CD4-positive, alpha-beta T cell treated with Interleukin-17A for 4 hours (primary cell): ENCODE results near the gene NKIRAS2.

ENCODE experiments used
- DNase-seq: peaks from one replicate; pipeline ENCODE4 v3.0.0-alpha.2; 2020; ENCODE audit warnings: mixed read lengths

NKIRAS2 gene

DNA sequence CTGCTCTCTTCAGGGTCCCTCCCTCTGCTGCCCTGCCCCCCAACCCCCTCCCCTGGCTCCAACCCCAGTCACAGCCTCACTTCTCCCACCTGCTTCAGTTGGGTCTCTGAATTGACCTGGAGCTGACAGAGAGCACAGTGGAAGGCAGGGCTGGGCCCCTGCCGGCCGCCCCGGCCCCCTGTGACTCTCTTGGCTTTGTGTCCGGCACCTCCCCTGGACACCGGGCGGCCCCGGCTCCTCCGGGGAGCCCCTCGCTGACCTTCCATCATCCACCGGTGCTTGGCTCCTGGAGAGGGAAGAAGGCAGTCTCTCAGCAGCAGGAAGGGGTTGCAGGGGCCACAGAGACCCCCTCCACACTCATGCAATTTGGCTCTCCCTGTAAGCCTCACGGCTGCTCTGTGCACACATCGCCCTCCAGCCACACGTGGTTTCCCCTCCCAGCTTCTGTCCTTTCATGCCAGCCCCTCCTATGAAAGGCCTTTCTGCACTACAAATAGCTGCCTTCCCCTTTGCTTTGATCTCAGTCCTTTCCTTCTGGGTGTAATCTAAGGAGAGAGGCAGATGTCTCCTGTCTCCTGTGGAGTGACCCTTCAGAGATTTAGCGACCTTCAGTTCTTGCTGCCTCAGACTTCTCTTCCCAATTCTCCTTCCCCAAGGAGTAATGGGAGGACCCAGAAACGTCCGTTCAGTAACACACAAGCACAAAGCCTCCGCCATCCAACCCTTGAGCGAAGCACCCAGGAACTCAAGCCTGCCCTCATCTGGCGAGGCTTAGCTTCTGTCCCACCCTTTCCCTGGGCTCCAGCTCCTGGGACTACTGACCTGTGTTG lies 8.3 kb downstream of the NKIRAS2 start:
- DNase-seq: no peak

DNA sequence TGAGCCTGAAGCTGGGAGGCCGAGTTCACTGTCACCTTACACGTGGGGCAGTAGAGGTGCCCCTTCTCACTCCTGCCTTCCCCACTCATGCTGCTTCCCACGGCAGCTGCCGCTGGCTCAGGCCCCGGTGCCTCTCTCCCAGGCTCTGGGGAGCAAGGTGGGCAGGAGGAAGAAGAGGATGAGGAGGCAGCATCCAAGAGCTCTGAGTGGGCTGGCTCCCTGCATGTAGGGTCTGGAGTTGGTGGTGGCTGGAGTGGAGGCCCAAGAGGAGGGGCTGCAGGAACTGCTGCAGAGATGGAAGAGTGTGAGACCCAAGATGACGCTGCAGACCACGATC lies 8.9 kb downstream of the NKIRAS2 start:
- no peak for DNase-seq

DNA sequence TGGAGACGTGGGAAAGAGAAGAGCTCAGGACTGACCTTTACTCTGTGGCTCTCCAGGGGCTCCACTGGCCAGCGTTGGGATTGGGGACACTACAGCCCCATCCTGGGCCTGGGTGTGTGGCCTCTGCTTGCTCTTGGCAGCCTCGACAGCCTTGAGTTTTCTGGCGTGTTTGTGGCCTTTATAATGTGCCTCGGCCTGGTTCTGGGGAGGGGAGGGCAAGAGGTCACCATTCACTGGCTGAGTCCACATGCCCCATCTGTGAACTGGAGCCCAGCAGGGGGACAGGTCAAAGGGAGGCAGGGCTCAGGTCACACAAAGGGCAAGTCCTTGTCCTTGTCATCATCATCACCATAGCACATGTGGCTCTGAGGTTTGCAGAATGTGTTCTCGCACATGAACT lies 11.7 kb downstream of the NKIRAS2 start:
- no peak for DNase-seq

DNA sequence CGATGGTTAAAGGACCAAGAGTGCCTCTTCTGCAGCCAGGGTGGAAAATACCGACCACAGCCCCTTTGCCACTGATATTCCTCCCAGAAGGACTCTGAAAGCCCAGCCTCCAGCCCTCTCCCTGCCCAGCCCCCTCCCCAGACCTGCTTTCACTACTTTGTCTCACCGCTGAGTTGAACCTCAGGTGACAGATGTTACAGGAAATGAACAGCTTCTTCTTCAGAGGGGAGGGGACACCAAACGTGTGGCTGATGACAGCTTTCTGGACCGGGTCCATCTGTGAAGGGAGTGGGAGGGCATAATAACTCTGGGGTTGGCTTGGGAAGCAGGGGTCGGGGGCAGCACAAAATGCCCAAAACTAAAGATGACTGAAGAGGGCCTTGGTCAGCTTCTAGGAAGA lies 14.2 kb downstream of the NKIRAS2 start:
- no peak for DNase-seq

DNA sequence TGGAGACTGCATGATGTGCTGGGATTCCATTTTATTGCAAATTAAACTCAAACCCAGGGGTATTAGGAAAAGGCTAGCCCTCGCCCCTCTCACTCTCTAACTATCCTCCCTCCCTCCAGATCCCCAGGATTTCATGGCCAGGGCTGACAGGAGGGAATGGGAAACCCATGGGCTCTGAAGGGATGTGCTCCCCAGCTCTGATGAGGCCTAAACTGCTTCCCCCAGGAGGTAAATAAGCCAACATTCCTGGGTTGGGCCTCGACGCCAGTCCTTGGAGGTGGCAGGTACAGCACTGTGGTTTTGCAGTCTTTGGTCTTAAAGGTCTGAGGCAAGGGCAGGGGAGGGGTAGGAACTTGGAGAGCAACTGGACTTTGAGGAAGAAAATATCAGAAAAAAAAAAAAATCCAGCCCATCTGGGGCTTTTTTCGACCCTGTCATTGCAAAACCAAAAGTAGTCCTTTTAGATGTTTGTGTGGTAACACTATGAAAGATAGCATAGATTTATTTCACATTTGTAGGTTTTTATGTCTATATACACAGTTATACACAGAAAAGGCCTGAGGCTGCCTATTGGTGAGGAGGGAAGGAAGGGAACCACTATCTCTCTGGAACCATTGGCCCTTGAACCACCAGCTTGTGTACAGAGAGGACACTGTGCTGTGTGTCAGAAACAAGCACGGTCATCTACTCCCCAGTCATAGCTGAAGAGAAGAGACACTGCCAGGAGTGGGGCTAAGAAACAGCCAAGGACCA lies 18.5 kb downstream of the NKIRAS2 start:
- DNase-seq: no peak

DNA sequence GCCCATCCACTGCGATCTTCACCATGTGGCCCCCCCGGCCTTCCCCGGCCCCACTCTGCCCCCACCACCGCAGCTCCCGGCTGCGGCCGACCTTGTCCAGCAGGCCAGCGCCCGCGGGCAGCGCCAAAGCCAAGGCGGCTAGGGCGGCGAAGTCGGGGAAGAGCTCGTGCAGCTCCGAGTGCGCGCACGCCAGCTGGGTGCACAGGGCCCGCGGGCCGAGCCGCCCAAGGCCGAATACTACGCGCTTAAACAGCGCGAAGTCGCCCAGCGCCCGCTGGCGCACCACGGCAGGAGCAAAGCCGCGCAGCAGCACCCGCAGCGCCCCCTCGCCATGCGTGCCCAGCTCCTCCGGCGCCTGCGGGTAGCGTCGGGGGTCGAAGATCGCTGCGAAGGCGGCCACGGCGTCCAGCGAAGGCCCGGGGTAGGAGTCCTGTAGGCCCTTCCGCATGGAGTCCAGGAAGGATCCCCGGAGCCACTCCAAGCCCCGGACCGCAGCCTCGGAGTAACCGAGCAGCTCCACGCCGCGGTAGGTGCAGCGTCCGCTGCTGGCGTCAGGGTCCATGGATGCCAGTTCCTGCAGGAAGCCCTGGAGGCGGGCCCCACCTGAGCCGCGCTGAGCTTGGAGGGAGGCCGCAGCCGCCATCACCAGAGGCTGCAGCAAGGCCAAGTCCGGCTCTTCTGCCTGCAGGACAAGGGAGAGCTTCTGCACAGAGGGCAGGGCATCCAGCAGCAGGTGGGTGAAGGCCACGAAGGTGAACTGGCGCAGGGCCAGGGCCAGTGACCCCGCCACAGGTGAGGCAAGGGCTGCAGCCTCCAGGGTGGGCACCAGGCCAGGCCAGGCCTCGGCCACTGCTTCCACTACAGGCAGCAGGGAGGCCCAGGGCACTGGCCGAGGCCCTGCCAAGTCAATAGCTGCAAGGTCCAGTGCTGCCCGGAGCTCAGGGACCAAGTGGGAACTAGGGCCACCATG lies 20.2 kb downstream of the NKIRAS2 start:
- no peak for DNase-seq

DNA sequence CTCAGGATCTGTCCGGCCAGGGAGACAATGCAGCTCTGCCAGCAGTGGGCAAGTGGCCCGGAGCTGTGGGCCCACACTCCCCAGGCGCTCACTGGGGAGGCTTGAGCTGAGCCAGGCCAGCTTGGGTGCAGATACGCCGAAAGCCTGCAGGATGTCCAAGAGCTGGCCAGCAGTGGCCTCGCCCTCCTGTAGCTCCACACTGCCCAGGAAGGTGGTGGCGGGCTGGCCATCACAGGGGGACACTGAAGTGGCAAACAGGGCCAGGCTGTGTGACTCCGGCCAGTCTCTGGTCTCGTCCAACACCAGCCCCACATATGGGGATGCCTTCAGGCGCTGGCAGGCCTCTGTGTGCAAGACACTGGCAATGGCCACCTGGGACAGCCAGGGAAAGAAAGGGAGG lies 20.9 kb downstream of the NKIRAS2 start:
- DNase-seq: no peak

DNA sequence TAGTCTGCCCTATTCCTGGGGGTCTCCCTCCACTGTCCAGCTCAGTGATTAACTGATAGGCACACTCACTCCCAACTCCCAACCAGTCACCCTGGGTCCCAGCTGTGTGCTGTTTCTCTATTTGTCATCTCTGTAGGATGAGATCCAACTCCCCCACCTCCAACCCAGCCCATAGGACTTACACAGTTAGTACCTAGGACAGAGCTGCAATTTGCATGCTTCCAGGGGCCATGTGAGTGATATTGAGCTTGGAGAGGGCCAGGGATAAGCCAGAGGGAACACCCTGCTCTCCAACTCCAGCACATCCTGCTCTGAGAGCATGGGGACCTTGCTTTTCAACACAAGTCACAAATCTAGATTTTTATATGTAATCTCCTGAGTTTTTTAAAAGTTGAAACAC lies 21.7 kb downstream of the NKIRAS2 start:
- no peak for DNase-seq

DNA sequence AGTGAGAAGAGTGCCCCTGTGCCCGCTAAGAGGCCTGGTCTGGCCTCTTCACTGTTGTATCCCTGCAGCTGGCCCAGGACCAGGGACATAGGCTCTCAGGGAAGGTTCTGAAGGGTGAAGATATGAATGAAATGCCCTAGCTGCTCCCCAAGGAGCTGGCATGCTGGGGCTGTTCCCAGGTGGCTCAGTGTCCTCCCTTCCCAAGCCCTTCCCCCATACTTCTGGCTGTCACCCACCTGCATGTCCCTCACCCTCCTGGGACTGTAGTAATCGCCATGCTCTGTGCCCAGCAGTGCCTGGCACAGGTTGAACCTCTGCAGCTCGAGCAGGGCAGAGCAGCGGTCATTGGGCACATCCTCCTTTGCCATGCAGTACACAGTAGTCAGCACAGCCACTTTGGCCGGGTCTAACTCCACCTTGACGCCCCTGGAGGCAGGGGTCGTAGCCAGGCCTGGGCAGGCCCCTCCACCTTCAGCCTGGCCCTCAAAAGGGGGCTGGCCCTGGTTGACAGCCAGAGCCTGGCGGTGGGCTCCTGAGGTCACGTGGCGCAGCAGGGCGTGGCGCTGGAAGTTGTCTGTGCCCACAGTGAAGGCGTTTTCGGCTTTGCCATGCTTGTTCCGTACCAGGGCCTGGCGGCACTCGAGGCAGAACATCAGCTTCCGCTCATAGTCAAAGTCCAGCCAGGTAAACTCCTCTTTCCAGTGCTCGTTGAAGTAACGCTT lies 22.9 kb downstream of the NKIRAS2 start:
- DNase-seq: no peak

DNA sequence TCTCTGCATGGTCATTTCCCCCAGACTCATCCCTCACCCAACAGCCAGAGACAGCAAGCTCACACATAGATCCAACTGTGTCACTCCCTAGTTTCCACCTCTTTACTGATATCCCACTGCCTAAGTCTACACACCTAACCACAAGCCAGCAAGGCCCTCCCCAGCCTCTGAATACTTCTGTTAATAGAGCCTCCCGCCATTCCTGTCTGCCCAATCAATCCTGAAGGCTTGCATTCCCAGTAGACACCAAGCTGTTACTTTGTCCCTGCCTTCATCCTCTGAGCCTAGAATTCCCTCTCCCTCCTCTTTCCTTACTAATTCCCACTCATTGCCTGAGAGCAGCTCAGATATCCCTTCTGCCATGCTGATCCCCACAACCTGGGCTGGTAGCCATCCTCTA lies 25.8 kb downstream of the NKIRAS2 start:
- no peak for DNase-seq

DNA sequence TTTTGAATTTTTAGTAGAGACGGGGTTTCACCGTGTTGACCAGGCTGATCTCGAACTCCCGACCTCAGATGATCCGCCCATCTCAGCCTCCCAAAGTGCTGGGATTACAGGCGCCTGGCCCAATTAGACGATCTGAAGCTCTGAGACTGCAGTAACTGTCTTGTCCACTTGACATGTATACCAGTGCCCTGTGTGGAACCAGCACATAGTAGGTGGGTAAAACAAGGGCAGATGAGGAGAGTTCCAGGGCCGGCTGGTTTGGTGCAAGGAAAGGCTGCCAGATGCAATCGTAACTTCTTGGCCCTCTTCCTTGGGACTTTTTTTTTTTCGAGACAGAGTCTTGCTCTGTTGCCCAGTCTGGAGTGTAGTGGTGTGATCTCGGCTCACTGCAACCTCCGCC lies 27.5 kb downstream of the NKIRAS2 start:
- no peak for DNase-seq

DNA sequence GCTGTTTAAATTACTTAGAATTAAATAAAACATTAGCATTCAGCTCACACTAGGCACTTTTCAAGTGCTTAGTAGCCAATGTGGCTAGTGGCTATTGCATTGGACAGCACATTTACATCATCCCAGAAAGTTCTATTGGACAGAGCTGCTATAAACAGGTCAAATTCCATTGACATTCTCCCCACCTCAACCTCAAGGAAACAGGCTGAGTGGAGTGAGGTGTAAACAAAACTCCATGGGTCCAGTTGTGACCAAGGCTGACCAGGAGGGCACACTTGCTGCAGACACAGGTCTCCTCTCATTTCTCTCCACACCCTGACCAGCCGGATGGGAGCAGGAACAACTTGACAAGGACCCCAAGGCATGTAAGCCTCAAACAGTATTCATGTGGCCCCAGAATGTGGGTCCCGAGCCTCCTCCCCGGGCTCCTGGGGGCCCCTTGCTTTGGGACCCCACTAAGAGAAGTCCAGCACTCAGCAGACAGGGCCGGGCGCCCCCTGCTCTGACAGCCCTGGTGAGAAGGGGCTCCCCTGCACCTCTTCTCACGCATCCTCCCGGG lies 30.0 kb downstream of the NKIRAS2 start:
- no peak for DNase-seq

DNA sequence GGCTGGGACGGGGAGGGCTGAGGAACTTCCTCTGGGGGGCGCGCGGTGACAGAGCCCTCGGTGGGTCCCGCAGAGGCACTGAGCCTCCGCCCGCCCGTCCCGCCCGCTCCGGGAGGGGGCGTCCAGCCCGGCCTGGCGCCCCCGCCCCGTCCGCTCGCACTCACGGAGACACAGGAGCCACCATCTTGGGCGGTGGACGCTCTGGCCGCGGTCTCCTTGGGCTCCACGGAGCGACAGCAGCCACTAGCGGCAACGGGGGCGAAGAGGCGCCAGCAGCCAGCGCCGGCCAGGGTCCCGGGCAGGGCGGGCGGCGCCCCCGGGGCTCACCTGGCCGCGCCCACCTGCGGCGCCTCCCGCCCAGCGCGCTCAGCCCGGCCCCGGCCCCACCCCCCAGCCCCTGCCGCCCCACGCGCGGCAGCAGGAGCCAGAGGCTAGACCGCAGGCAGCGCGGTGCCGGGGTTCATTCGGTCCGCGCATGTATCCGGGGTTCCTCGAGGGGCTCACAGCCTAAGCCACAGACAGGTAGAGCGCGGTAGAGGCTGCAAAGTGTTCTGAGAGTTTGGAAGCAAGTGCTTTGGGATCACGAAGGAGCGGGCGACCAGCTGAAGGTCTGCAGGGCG lies 30.6 kb downstream of the NKIRAS2 start, which contains the start of gene C17orf113:
C17orf113 (minus strand) TSS at position 209 of the 620 bp plus-strand sequence. CDS start 7,225 bp downstream, outside the sequence.
- DNase-seq: peak; percentile 54

DNA sequence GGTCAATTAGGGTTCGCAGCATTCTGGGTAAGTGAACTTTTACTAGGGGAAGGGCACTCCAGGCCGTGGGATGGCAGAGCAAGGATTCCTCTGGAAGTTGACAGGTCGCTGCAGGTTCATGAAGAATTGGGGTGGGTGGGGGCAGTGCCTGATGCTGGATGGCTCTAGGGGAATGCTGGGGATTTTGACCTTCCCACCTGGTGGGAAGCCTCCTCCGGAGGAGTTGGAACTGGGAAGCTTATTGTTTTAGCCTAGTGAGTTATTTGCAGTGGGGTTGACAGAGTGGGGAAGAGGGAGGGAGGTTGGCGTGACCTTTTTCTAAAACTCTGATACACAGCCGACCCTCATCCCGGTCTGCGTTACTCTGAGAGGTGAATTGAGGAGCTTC lies 31.1 kb downstream of the NKIRAS2 start:
- no peak for DNase-seq

DNA sequence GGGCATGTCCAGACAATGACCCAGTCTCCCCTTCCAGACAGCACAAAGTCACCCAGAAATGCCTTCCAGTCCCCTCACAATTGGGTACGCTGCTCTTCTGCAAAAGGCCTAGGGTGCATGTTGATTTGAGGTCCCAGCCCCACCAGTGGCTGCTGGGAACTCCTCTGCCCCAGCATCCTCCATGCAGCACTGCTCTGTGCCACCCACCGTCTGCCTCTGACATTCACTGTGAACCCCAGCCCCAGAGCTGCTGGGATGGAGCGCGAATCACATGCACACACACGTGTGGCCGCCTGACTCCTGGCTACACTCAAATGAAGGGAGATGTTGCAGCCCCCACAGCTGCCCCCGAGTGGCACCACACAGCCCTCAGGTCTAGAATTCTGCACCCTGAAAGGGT lies 31.8 kb downstream of the NKIRAS2 start:
- DNase-seq: no peak

DNA sequence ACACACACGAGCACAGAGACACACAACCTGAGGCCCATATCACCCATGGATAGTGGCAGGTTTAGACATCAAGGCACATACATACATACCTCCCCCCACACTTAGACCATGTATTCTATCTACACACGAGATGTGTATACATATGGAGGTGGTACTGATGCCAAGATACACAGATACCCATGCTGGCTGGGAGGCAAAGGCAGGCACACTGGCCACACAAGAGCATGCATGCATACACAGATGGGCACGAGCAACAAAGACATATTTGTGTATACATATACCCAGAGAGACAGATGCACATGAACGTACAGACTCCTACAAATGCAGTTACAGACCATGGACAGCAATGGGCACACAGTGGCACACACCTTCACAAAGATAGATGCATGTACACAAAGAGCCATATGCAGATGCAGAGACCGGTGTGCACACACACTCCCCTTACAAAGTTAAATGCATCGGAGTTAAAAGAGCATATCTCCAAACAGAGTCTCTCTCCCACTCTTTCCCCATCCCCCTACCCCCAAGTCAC lies 32.5 kb downstream of the NKIRAS2 start:
- DNase-seq: no peak

DNA sequence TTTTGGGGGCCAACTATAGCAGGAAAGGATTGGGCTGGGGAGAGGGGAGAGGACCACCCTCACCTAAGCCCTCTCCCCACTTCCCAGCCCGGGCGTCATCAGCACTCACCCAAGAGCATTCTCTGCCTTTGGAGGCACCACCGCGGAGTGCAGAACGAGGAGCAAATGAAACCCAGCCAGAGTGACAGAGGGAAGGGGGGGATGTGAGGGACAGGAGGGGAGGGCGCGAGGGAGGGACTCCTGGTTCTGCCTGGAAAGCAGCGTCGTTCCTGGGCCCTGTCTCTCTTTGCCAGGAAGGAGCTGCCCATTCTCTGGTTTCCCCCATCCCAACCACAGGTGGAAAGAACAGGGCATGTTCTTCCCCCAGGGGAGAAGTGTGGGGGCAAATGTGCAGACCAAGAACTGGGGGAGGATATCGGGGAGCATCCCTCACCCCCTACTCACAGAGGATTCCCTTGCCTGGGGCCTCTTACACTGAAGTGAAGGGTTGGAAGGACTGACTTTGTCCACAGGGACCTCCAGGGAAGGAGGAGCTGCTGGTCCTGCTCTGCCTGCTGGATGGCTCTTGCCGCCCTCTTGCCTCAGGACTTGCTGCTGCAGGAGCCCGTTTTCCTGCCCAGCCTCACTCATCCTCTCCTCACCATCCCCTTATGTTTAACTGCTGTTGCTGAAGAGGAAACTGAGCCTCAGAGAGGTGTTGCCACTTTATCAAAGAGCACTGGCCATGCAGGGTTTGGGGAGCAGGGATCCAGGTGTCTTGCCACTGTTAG lies 34.0 kb downstream of the NKIRAS2 start:
- no peak for DNase-seq

DNA sequence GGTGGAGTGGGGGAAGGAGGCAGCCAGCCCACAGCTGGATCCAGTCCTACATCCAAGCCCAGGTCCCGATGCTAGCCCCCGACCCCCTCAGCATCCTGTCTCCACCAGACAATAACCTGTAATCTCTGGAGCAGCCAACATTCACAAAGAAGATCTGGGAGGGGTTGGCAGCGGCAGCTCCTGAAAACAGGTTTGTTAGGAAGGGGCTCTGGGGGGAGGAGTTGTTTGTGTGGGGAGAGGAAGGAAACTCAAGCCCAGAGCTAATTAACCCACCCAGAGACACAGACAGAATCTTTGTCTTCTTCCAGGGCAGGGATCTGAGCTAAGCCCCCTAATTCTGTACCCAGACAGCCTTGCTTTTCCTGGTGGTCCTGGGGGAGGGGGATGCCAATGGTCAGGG lies 35.1 kb downstream of the NKIRAS2 start:
- DNase-seq: no peak

DNA sequence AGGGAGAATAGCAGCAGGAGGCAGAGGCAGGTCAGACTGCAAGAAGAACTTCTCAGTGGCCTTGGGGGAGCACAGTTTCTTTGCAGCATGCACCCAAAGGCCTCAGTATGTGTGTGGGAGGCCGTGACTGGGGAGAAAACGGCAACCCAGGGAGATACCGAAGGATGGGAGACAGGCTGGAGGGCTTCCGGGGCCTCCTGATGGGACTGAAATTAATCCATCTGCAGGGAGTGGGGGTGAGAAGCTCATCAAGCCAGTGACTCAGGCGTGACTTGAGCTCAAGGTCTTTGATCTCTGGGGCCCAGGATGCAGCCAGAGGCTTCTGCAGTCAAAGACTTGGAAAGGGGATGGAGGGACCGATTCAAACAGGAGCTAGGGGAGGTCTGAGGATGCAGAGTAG lies 35.6 kb downstream of the NKIRAS2 start:
- no peak for DNase-seq

DNA sequence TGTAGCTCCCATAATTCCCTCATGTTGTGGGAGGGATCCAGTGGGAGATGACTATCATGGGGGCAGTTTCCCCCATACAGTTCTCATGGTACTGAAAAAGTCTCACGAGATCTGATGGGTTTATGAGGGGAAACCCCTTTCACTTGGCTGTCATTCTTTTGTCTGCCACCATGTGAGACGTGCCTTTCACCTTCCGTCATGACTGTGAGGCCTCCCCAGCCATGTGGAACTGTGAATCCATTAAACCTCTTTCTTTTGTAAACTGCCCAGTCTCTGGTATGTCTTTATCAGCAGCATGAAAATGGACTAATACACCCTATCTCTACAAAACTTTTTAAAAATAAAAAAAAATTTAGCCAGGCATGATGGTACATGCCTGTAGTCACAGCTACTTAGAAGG lies 36.7 kb downstream of the NKIRAS2 start:
- DNase-seq: no peak

DNA sequence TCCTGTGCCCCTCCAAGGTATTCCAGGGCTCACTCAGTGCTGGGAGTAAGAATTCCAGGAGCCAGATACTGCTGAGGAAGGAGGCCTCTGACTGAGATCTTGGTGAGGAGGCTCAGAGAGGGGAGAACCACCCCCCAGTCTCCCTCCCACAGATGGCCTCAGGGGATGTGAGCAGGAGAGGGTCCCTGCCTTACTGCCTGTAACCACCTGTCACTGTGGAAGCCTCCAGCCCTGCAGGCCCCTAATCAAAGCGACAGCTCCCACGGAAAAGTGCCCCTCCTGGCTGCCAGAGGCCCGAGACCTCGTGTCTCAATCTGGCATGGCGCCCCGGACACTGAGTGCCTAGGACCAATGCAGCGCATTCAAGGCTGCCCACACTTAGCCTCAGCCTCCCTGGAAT lies 38.2 kb downstream of the NKIRAS2 start:
- DNase-seq: no peak
